GM12878 (cell line): ENCODE results near the gene TNRC6C. TPM values are rescaled to one million over a fixed set of nuclear protein-coding genes. Genes with fewer than 3 reads are reported as not detected.
A peak's percentile ranks its signal among the peaks of the same experiment; 100 is the strongest.

Source experiments
- ATF7 ChIP-seq: fragments of 450-650 bp; IDR thresholded peaks from 2 replicates; pipeline ENCODE4 v1.6.1; 2016; ENCODE audit warnings: low read depth, mild to moderate bottlenecking
- BMI1 ChIP-seq: fragments of 450-650 bp; IDR thresholded peaks from 2 replicates; pipeline ENCODE4 v1.6.1; 2016; ENCODE audit warnings: mild to moderate bottlenecking, moderate library complexity, borderline replicate concordance
- EGR1 ChIP-seq, 2 experiments: IDR thresholded peaks; 1 replicate in 1 of 2; 2 replicates in 1 of 2; pipeline ENCODE4 v1.6.1; 2011 to 2012; ENCODE audit warnings: low read depth in 2 of 2, low read length in 2 of 2, borderline replicate concordance in 1 of 2, mild to moderate bottlenecking in 1 of 2, moderate library complexity in 1 of 2
- HCFC1 ChIP-seq: fragments of 150-350 bp; IDR thresholded peaks from 2 replicates; pipeline ENCODE4 v1.6.1; 2014; ENCODE audit warnings: low read length
- HDGF ChIP-seq: fragments of 450-650 bp; IDR thresholded peaks from 2 replicates; pipeline ENCODE4 v1.6.1; 2016; ENCODE audit warnings: antibody characterized with exemption
- MEF2A ChIP-seq: IDR thresholded peaks from 2 replicates; pipeline ENCODE4 v1.6.1; 2011; ENCODE audit warnings: low read depth, mild to moderate bottlenecking, low read length, moderate library complexity; ENCODE audit not compliant: insufficient read depth
- MEF2B ChIP-seq: fragments of 450-650 bp; IDR thresholded peaks from 2 replicates; pipeline ENCODE4 v1.6.1; 2018; ENCODE audit warnings: mild to moderate bottlenecking, moderate library complexity; ENCODE audit not compliant: partially characterized antibody, poor library complexity, severe bottlenecking
- MLLT1 ChIP-seq: fragments of 450-650 bp; IDR thresholded peaks from 2 replicates; pipeline ENCODE4 v1.6.1; 2016; ENCODE audit warnings: mild to moderate bottlenecking
- MTA3 ChIP-seq: IDR thresholded peaks from 2 replicates; pipeline ENCODE4 v1.6.1; 2012; ENCODE audit warnings: low read length, inconsistent platforms, borderline replicate concordance
- MXI1 ChIP-seq: fragments of 150-350 bp; IDR thresholded peaks from 2 replicates; pipeline ENCODE4 v1.6.1; 2011; ENCODE audit warnings: low read depth, mild to moderate bottlenecking, inconsistent platforms, low read length, improper control_type of control experiment
- MYC ChIP-seq: IDR thresholded peaks from 2 replicates; pipeline ENCODE4 v1.6.1; 2011; ENCODE audit warnings: mild to moderate bottlenecking, low read length, moderate library complexity, inconsistent platforms; ENCODE audit not compliant: insufficient read depth, insufficient replicate concordance, insufficient read length, severe bottlenecking
- NKRF ChIP-seq: fragments of 450-650 bp; conservative IDR thresholded peaks from 2 replicates; pipeline ENCODE4 v1.6.1; 2017; ENCODE audit warnings: mild to moderate bottlenecking, moderate library complexity
- NR2F1 ChIP-seq: fragments of 450-650 bp; conservative IDR thresholded peaks from 2 replicates; pipeline ENCODE4 v1.6.1; 2017; ENCODE audit warnings: mild to moderate bottlenecking
- NRF1 ChIP-seq: conservative IDR thresholded peaks from 2 replicates; pipeline ENCODE4 v1.6.1; 2011; ENCODE audit warnings: mild to moderate bottlenecking, low read depth, low read length, improper control_type of control experiment
- PAX5 ChIP-seq: IDR thresholded peaks from 2 replicates; pipeline ENCODE4 v1.6.1; 2011; ENCODE audit warnings: low read depth, low read length, borderline replicate concordance
- PAX8 ChIP-seq: fragments of 450-650 bp; IDR thresholded peaks from 2 replicates; pipeline ENCODE4 v1.6.1; 2017; ENCODE audit warnings: mild to moderate bottlenecking, moderate library complexity
- RAD51 ChIP-seq: fragments of 450-650 bp; IDR thresholded peaks from 2 replicates; pipeline ENCODE4 v1.6.1; 2016; ENCODE audit warnings: moderate library complexity, mild to moderate bottlenecking, inconsistent platforms
- RUNX3 ChIP-seq: IDR thresholded peaks from 2 replicates; pipeline ENCODE4 v1.6.1; 2012; ENCODE audit warnings: low read length, inconsistent platforms
- SPI1 ChIP-seq: IDR thresholded peaks from 2 replicates; pipeline ENCODE4 v1.6.1; 2011; ENCODE audit warnings: low read depth, mild to moderate bottlenecking, low read length, moderate library complexity, borderline replicate concordance; ENCODE audit not compliant: insufficient read depth
- WRNIP1 ChIP-seq: IDR thresholded peaks from 2 replicates; pipeline ENCODE4 v1.6.1; 2011; ENCODE audit warnings: low read depth, low read length, improper control_type of control experiment, borderline replicate concordance
- ZNF274 ChIP-seq: IDR thresholded peaks from one replicate; pipeline ENCODE4 v1.8.0; 2011; ENCODE audit not compliant: insufficient read length, insufficient read depth
- ZNF384 ChIP-seq: IDR thresholded peaks from 2 replicates; pipeline ENCODE4 v1.6.1; 2012; ENCODE audit warnings: low read depth, mild to moderate bottlenecking, low read length, improper control_type of control experiment, borderline replicate concordance
- polyA plus RNA-seq, 11 experiments: library from polyadenylated mRNA; depleted of rRNA in 4 of 11; unstranded in 6 of 11; stranded (reverse) in 5 of 11; fragments of >200 nt; fragmentation: Nextera tagmentation in 4 of 11; fragmentation: Illumina TruSeq in 1 of 11; extraction: Ambion mirVana in 4 of 11; extraction: Trizol in 1 of 11; gene quantifications; 1 replicate in 1 of 11; 2 replicates in 10 of 11; pipeline versions ENCODE4 v1.2.1 to v1.2.3, GENCODE V29; 2011 to 2016; ENCODE audit warnings: inconsistent platforms in 2 of 11, missing spikeins in 2 of 11, low read depth in 1 of 11
- total RNA-seq, 4 experiments: library from RNA; depleted of rRNA in 3 of 4; stranded (reverse); fragments of >200 nt in 3 of 4; fragmentation: Illumina TruSeq in 1 of 4; extraction: Trizol in 1 of 4; gene quantifications; 2 replicates each; pipeline versions ENCODE4 v1.2.1 to v1.2.3, GENCODE V29; 2013 to 2021
- TF ChIP-seq, protein P1 (sequence below): IDR thresholded peaks from 2 replicates; pipeline ENCODE4 v1.6.1; 2012; ENCODE audit warnings: improper control_type of control experiment, low read depth, low read length; ENCODE audit not compliant: insufficient replicate concordance

The TNRC6C gene
- total and polyA plus RNA-seq, 10 of the 15 experiments (the other 5 are each of a cell fraction or from before 2014, with no cell fraction given) = 0.40 to 6.1 (median 0.96) TPM

- TF ChIP-seq MTA3 (no peak), NRF1 (no peak), ATF7 (peak; percentile 25; the same call in 1 of the 2 replicates), MLLT1 (no peak), MEF2B (peak; percentile 86), SPI1 (peak; percentile 72), HDGF (0 out of 2 replicates have a peak, but pooled peaks have one; percentile 14), NR2F1 (peak; percentile 94), WRNIP1 (no peak), ZNF274 (no peak), PAX5 (0 out of 2 replicates have a peak, but pooled peaks have one; percentile 5), BMI1 (no peak), HCFC1 (no peak), ZNF384 (no peak), NKRF (no peak), PAX8 (no peak), MYC (no peak), MXI1 (no peak), MEF2A (no peak), EGR1 (IDR thresholded peaks at IDR 0.05; ENCODE audit: borderline replicate concordance in 1 of 2, low read depth in 2 of 2, low read length in 2 of 2) (no peak), RAD51 (no peak), RUNX3 (peak; percentile 26)
- TF ChIP-seq, protein P1, sequence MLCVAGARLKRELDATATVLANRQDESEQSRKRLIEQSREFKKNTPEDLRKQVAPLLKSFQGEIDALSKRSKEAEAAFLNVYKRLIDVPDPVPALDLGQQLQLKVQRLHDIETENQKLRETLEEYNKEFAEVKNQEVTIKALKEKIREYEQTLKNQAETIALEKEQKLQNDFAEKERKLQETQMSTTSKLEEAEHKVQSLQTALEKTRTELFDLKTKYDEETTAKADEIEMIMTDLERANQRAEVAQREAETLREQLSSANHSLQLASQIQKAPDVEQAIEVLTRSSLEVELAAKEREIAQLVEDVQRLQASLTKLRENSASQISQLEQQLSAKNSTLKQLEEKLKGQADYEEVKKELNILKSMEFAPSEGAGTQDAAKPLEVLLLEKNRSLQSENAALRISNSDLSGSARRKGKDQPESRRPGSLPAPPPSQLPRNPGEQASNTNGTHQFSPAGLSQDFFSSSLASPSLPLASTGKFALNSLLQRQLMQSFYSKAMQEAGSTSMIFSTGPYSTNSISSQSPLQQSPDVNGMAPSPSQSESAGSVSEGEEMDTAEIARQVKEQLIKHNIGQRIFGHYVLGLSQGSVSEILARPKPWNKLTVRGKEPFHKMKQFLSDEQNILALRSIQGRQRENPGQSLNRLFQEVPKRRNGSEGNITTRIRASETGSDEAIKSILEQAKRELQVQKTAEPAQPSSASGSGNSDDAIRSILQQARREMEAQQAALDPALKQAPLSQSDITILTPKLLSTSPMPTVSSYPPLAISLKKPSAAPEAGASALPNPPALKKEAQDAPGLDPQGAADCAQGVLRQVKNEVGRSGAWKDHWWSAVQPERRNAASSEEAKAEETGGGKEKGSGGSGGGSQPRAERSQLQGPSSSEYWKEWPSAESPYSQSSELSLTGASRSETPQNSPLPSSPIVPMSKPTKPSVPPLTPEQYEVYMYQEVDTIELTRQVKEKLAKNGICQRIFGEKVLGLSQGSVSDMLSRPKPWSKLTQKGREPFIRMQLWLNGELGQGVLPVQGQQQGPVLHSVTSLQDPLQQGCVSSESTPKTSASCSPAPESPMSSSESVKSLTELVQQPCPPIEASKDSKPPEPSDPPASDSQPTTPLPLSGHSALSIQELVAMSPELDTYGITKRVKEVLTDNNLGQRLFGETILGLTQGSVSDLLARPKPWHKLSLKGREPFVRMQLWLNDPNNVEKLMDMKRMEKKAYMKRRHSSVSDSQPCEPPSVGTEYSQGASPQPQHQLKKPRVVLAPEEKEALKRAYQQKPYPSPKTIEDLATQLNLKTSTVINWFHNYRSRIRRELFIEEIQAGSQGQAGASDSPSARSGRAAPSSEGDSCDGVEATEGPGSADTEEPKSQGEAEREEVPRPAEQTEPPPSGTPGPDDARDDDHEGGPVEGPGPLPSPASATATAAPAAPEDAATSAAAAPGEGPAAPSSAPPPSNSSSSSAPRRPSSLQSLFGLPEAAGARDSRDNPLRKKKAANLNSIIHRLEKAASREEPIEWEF = no peak
Observed at GRCh38 chr17:78144147-78144719, 185.7 kb downstream of the TNRC6C start (continued).
